Fibroblast of skin of scalp (primary cell): ENCODE measurements around the gene GBGT1.
"Not testable (repeated sequence)": the region's sequence is repeated elsewhere in the genome, so short reads cannot be mapped to it uniquely, and the experiment has no call there.

Experiments
- DNase-seq: peaks from one replicate; pipeline ENCODE4 v3.0.0-alpha.2; 2013

Gene GBGT1

GRCh38 chr9:133195029-133195428 lies 31.3 kb upstream of the GBGT1 start:
- no peak for DNase-seq

DNA sequence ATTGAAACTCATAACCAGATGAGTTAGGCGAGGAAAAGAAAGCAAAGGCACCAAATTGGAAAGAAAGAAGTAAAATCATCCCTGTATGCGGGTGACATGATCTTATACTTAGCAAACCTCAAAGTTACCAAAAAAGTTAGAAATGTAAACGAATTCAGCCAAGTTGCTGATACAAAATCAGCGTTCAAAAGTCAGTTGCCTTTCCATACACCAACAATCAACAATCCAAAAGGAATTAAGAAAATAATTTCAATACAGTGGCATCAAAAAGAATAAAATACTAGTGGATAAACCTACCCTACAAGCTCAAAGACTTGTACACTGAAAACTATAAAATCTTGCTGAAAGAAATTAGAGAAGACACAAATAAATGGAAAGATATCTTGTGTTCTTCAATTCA lies 30.9 kb upstream of the GBGT1 start:
- DNase-seq = no peak

DNA sequence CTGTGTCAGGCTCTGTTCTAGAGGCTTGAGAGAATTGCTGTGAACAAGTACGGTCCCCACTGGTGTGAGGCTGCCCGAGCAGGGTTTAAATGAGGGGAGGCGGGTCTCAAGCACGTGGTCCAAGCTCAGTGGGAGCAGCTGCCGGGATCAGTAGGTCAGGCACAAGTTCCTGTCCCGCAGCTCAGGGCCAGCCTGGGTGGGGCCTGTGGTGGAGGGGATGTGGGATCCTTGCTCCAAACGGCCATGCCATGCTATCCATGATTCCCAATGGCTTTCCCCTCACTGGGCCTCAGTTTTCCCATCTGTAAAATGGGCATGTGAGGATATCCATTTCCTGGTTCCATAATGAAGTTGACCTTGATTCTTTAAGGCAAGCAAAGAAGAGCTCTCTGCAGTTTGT lies 28.3 kb upstream of the GBGT1 start:
- no peak for DNase-seq

DNA sequence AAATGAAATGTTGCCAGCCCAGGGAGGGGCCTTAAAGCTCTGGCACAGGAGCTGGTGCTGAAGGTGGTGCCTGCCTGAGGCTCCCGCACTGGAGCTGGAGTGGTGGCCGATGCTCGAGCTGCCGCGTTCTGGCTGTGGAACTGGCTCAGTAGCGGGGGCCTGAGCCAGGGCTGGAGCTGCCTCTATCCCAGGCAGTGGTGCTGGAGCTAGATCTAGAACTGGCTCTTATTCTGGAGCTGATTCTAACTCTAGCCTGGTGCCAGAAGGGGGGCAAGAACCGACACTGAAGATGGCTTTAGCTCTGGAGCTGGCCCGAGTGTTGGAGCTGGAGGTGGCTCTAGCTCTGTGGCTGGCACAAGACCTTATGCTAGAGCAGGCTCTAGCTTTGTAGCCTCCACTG lies 26.1 kb upstream of the GBGT1 start:
- no peak for DNase-seq

GRCh38 chr9:133188843-133189180 lies 25.1 kb upstream of the GBGT1 start:
- no peak for DNase-seq

DNA sequence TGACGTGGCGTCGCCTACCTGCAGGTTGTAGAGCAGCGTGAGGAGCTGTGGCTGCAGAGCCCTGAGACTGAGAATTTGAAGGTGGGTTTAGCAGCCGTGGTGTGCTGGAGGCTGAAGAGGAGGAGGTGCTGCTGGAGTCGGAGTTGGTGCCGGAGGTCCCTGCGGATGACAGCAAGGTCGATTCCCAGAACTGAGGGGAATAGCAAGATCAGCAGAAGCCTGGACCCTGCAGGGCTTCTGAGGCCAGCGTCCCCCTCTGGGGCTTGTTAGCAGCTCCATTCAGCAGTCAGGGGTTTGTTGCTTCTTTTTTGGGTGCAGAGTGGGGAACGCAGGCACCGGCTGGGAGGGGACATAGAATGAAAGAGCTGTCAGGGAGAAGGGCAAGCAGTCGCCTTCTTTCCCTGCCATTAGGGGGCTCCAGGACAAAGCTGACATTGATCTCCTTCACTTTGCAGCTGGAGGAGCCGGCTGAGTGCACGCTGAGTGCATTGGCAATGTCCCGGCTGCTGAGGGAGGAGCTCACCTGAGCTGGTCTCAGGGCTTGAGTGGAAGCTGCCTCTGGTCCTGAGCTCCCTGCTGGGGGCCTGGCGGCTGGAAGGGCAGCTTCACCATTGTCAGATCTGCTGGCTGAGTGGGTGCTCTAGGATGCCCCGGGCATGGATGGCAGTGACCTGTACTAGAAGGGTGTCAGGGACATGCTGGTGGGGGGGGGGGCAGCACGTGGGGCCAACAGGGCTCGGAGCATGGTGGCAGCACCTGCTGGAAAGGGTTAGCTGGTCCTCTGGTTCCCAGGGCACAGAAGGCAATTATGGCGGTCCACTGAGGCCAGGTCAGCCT lies 24.5 kb upstream of the GBGT1 start:
- DNase-seq = peak; percentile 7

GRCh38 chr9:133187561-133188005 lies 23.9 kb upstream of the GBGT1 start:
- no peak for DNase-seq

- no peak for DNase-seq
Measured at GRCh38 chr9:133186736-133187135, 23.0 kb upstream of the GBGT1 start.

DNA sequence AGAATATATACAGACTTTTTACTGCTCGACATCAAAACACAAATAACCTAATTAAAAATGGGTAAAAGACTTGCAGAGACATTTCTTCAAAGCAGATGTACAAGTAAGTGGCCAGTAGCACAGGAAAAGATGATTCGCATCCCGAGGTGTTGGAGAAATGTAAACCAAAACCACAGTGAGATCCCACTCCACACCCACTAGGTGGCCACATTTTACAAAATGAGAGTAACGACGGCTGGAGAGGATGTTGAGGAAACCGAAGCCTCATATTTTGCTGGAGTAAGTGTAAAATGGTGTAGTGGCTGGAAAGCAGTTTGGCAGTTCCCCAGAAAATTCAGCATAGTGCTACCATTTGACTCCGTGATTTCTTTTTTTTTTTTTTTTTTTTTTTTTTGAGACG lies 21.3 kb upstream of the GBGT1 start:
- peak; percentile 79 for DNase-seq

DNA sequence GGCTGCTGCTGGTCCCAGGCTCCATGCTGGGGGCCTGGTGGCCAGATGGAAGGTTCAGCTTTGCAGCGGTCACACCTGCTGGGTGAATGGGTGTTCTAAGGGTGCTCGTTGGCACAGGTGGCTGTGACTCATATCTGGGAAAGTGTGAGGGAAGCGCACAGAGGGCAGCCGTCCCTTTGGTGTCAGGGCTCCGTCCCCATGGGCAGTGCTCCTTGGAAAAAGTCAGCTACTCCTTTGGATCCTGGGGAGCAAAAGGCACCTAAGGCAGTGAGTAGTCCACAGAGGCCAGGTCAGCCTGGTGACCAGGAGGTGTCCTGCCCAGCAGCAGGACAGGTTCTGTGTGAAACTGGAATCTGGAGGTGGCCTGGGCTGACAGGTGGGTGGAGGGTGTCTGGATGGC lies 18.4 kb upstream of the GBGT1 start:
- no peak for DNase-seq

GRCh38 chr9:133181561-133181960 lies 17.8 kb upstream of the GBGT1 start:
- no peak for DNase-seq

DNA sequence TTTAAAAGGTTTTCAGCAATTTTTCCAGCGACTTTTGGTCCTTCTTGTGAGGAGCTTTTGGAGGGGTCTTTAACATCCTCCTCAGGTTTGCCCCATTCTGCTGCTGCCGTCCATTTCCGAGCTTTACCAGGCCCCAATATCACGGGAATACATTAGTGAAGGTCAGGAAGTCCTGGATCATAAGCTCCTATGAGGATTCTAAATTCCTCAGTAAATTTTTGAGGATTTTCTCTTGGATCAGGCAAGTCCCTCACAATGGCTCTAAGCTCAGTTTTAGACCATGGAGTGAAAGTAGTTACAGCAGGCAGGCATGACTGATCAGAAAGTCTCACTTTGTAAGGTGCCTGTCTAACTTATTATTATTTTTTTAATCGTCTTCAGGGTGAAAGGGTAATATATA lies 17.2 kb upstream of the GBGT1 start:
- no peak for DNase-seq

GRCh38 chr9:133173056-133173455 lies 9.3 kb upstream of the GBGT1 start:
- no peak for DNase-seq

- DNase-seq = no peak
Measured at GRCh38 chr9:133171161-133171961, 7.6 kb upstream of the GBGT1 start.

- DNase-seq = no peak
Measured at GRCh38 chr9:133170716-133171115, 7.0 kb upstream of the GBGT1 start.

- DNase-seq = not testable (repeated sequence)
Measured at GRCh38 chr9:133169687-133170086, 6.0 kb upstream of the GBGT1 start.

GRCh38 chr9:133169102-133169501 lies 5.4 kb upstream of the GBGT1 start:
- no peak for DNase-seq

DNA sequence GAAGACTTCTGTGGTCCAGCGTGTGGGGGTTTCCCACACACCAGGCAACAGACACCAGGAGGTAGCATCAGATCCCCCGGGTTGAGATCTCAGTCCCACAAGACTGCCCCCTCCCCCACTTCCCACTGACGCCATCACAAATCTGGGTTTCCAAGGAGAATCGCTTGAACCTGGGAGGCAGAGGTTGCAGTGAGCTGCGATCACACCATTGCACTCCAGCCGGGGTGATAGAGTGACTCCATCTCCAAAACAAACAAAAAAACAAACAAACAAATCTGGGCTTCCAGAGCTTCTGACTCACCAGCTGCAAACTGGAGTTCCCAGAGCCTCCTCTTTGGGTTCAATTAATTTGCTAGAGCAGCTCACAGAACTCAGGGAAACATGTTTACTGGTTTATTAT lies 4.7 kb upstream of the GBGT1 start:
- peak; percentile 7 for DNase-seq

DNA sequence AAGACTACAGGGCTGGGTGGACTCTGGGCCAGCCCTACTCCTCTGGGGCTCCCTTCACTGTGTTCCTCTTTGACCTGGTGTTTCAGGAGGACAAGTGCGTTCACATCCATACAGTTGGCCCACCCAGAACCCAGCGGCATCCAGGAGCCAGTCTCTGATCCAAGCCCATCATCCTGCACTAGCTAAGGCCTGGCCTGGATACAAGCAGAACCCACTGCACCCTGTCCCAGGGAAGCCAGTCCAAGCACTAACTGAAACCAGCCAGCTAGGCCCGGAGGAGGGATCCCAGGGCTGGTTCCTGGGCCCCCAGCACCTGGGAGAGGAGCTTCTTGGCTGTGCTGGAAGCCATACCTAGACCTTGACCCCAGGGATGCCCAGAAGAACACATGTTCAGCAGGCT lies 4.1 kb upstream of the GBGT1 start:
- DNase-seq = no peak

DNA sequence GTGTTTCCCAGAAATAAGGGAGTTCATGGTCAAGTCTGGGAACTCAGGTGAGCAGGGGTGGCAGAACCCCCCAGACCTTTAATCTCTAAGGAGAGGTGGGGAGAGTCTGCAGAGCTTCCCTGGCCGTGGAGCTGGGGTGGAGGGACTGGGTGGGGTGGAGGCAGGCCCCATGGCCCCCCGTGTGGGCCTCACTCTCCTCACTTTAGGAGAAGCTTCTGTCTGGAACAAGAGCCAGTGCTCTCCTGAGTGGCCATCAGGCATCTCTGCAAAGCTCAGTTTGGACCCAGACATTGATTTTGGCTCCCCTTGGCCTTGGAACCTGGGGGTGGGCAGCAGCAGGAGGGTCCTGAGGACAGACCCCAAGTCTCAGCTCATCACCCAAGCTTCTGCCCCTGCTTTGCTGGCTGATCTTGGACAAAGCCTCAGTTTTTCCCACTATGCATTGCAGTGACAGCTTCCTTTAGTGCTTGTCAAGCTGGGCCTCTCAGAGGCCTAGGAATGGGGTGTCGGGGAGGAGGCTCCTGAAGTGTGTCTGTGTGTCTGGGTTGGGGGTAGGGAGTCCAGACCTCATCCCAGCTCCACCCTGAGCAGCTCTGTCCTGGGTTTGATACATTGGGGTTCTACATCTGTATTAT lies 3.5 kb upstream of the GBGT1 start:
- no peak for DNase-seq

DNA sequence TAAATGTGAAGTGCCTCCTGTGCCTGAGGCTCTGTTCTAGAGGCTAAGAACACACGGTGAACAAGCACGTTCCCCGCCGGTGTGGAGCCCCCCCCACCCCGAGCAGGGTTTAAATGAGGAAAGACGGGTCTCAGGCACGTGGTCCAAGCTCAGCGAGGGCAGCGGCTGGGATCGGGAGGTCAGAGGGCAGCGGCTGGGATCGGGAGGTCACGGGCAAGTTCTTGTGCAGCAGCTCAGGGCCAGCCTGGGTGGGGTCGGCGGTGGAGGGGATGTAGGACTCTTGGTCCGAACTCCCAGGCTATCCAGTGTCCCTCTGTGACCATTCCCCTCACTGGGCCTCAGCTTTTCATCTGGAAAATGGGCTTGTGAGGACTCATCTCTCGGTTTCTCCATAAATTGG lies 2.7 kb upstream of the GBGT1 start:
- DNase-seq = no peak

DNA sequence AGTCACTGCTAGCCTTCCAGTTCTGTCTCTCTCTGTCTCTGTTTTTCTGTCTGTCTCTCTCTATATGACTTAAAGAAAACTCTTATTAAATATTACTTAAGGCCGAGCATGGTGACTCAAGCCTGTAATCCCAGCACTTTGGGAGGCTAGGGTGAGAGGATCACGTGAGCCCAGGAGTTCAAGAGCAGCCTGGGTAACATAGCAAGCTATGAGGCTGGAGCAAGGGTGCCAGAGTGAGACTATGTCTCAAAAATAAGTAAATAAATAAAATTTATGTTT lies 1.7 kb upstream of the GBGT1 start:
- no peak for DNase-seq

GRCh38 chr9:133164191-133164590 lies 477 bp upstream of the GBGT1 start:
- no peak for DNase-seq
